NCI-H526 treated with DMSO at 0.1 percent for 48 hours (cell line): Measurements from ENCODE around the gene MAGED2.
"Not testable (repeated sequence)": the region's sequence is repeated elsewhere in the genome, so short reads cannot be mapped to it uniquely, and the experiment has no call there.

Experiments used
- DNase-seq: peaks from one replicate; lab custom pipeline; 2025; lab: John Stamatoyannopoulos, UW

Gene MAGED2

GRCh38 chrX:54807524-54808108 is at the start of gene MAGED2:
Gene MAGED2, plus strand, starts transcription at chrX:54807745. Its CDS starts 1,587 bp downstream, at chrX:54809332.
- no peak for DNase-seq

- DNase-seq = no peak
These were observed 49.2 kb upstream of the MAGED2 start for GRCh38 chrX:54758114-54759055.

DNA sequence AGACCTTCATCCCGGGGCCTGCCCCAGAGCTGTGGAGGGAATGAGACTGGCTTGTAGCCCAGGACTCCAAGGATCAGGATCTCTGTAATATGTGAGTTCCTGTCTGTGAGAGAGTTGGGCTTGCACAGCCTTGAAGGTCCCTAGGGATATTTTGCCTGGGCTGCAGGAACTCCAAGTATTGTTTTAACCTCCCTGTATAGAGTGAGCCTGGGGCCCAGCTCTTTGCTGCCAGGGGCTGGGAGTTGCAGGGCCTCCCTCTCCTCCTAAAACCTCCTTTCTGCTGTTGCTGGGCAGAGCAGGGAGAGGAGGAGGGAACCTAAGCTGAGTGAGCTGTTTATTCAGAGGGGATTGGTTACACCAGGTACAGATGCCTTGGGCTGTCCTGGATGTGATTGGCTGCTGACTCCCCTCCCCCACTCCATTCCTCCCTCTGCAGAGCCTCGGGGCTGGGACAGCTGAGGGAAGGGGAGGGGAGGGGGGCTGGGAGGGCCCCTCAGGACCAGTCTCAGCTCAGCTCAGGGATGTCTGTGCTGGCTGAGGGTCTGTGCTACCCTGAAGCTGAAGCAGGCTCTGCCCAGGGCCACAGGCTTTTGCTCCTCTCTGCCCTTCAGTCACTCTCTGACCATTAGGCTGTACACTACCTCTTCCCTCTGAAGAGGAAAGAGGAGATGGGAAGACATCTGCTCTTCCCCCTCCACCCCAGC is 33.0 kb upstream of the MAGED2 start:
- DNase-seq = peak; percentile 31

DNA sequence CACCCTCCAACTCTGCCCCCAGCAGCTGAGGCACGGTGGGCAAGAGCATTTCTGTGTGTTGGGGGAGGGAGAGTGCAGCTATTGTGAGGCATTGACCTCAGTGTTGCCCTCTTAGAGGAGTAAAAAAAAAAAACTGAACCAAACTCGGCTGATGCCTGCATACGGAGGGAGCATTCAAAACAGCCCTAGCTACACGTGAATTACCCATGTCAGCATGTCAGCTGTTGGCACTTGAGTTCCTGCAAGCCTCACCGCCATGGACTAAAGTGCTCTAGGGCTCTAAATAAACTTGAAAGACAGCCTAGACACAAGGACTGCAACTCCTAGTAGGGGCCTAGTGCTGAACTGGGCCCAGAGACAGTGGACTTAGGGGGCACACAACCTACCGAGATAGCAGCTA is 31.5 kb upstream of the MAGED2 start:
- DNase-seq = no peak

DNA sequence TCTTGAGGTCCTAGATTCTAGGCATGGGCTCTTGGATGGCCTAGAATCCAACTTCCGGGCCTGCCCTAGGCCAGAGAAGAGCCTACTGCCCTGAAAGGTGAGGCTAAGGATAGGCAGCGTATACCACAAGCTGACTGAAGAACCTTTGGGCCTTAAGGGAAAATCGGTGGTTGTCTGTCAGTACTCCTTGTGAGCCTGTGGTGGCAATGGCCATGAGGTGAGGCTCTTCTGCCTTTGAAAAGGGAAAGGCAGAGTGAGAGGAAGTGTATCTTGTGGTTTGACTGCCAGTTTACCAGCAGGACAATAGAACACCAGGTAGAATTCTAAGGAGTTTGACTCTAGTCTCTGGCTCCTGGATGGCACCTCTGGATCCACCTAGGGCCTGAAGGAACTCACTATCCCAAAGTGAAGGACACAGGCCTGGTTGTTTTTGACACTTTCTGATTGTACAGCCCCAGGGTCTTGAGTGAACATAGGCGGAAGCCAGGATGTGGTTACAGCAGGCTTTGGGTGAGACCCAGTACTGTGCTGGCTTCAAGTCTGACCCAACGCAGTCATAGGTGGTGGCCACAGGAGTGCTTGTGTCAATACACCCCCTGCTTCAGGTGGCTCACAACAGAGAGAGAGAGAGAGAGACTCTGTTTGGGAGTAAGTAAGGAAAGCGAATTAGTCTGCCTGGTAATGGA is 30.4 kb upstream of the MAGED2 start:
- DNase-seq = no peak

- no peak for DNase-seq
These were observed 21.6 kb upstream of the MAGED2 start for GRCh38 chrX:54785901-54786300.

DNA sequence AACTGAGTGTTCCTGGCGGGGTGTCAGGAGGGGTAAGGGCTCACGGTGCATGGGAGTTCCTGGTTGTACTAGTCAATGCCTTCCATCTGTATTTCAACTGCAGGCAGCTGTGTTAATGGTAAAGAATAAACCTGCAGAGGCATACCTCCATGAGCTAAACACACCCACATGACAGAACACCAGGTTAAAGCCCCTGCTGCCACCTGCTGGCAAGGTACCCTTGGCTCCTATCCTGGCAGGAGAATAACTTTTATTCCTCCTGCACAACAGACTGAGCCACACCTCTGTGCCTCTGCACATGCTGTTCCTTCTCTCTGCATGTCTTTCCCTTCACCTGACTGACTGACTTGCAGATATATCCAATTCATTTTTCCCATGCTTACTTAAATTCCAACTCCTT is 20.6 kb upstream of the MAGED2 start:
- peak; percentile 4 for DNase-seq

DNA sequence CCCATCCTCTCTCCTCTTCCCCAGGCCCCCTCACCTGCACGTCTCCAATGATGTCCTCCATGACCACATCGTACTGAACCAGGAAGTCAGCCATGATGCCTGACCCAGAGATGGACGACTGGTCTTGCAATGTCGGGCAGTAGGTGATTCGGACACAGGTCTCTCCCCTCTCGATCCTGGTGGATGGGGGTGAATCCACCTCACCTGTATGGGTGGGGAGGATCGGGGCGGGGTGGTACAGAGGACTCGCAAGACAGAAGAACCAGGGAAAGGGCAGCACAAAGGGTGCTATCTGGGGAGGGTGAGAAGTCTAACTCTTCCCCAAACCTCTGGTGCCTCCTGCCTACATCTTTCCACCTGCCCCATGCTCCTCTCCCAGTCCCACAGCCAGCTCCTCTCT is 19.1 kb upstream of the MAGED2 start:
- DNase-seq = no peak

DNA sequence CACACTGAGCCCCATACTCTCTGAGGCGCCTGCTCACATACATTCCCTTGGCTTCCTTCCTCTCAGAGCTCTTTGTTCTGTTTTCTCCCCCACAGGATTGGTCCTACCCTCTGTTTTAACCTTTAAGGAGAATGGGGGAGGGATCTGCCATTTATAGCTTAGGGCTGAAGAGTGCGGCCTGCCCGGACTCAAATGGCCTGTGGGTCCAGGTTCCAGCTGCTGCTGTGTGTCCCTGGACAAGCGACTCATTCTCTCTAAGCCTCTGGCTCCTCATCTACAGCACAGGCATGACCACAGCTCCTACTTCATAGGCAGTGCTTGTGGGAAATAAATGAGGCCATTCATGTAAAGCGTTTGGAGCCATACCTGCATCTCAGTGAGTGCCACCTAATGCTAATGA is 18.1 kb upstream of the MAGED2 start:
- not testable (repeated sequence) for DNase-seq

GRCh38 chrX:54794028-54794427 is 13.5 kb upstream of the MAGED2 start:
- no peak for DNase-seq

DNA sequence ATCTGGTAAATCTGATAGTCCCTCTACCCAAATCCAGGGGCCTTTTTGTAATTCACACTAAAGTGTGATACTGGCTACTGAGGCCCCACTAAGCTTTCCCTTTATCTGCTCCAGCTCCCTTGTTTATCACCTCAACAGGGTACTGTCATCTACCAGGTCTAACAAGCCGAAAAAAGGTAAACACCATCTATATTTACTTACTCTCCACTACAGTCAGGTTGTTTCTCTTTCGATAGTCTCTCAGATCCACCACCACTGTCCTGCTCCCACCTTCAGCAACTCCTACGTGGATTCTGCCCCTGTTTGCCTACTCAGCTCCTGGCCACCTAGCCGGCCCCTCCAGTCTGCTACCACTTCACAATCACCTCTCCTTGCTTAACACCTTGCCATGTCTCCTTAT is 12.8 kb upstream of the MAGED2 start:
- no peak for DNase-seq

- DNase-seq = no peak
These were observed 9.4 kb upstream of the MAGED2 start, which contains the start of gene ITIH6 for GRCh38 chrX:54798137-54798536. Gene ITIH6, minus strand, starts transcription at chrX:54798255. Its CDS starts 45 bp downstream, at chrX:54798210.

DNA sequence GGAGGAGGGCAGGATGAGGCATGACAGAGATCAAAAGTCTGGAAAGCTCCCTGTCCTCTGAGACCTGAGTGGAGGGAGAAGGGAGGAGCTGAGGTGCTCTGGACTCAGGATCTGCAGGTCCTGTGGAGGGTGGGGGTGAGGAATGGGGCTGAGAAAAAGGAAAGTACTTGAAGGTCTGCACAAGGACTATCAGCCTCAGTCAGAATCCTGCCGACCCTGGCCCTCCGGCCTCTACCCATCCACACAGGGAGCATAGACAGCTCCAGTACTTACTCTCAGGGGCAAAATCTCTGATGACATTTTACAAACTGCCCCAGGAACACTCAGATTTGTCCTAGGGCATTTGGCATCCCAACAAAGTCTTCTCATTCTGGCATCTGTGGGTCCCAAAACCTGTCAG is 8.5 kb upstream of the MAGED2 start:
- no peak for DNase-seq

DNA sequence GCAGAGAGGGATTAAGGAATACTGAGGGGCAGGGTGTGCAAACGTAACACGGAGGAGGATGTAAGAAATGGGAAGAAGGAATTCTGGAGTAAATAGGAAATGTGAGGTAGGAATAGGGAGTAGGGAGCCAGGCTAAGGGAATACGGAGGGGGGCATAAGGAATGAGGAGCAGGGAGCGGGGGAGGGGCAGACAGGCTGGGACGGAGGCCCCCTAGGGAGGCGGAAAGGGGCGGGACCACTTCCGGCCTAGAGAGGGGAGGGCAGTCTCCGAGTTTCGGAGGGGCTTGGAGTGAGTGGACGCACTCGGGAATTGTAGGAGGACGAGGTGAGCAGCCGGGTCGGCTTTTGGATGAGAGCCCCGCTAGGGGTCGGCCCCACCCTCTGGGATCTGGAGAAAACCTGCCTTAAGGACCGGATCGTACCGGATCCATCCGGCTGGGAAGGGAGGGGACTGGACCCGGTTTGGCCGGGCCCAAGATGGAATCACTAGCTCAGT is 612 bp downstream of the MAGED2 start:
- no peak for DNase-seq

GRCh38 chrX:54808605-54809483 is 1.3 kb downstream of the MAGED2 start:
- DNase-seq = peak; percentile 86

DNA sequence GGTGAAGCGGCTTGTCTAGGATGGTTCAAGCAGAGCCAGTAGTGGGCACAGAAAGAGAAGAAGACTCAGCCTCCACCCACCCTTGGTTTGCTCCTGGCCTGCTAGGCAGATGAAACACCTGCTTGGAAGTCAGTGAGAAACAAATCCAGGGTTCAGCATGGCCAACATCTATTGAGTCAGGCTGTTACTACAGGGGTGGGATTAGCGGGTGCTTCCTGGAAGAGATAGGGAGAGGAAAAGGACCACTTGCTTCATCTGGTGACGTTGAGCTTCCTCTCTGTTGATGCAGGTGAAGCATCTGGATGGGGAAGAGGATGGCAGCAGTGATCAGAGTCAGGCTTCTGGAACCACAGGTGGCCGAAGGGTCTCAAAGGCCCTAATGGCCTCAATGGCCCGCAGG is 3.0 kb downstream of the MAGED2 start:
- DNase-seq = no peak

- no peak for DNase-seq
These were observed 3.8 kb downstream of the MAGED2 start for GRCh38 chrX:54811301-54811885.

- DNase-seq = no peak
These were observed 4.8 kb downstream of the MAGED2 start for GRCh38 chrX:54812306-54812705.

GRCh38 chrX:54817220-54817820 is 9.8 kb downstream of the MAGED2 start:
- DNase-seq = no peak

DNA sequence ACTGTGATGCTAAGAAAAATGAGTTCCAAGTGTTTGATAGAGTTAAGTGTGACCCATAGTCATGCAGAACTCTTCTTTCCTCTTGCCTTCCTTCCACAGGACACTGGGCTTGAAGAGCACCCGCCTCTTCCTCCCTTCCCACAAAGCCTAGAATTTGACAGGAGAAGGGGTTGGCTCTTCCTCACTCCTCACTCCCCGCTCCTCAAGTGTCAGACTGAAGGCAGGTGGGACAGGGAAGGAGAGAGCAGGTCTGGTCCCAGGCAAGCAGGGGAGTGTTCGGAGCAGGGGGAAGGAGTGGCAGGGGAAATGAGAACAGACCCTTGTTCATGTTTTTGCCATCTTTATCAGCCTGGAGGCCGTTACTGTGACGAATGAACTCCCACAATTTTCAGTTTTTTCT is 10.7 kb downstream of the MAGED2 start:
- no peak for DNase-seq
